HepG2 (cell line): ENCODE results near the gene TP53AIP1.

Source experiments
- DMTF1 ChIP-seq: sonication (generic); formaldehyde crosslinking; IDR thresholded peaks from 2 replicates; pipeline ENCODE4 v1.4.0; 2020; ENCODE audit warnings: mild to moderate bottlenecking, missing genetic modification reagents
- KDM3A ChIP-seq: IDR thresholded peaks from 2 replicates; pipeline ENCODE4 v1.6.1; 2018; ENCODE audit warnings: low read depth, missing compliant biosample characterization
- MAFF ChIP-seq: IDR thresholded peaks from 2 replicates; pipeline ENCODE4 v1.6.1; 2011; ENCODE audit warnings: low read depth, low read length, improper control_type of control experiment
- PRDM4 ChIP-seq: sonication (generic); formaldehyde crosslinking; IDR thresholded peaks from 2 replicates; pipeline ENCODE4 v1.9.0; 2021; ENCODE audit warnings: missing genetic modification reagents, borderline replicate concordance
- RORA ChIP-seq: sonication (generic); formaldehyde crosslinking; IDR thresholded peaks from 2 replicates; pipeline ENCODE4 v1.5.0; 2020; ENCODE audit warnings: mild to moderate bottlenecking, missing genetic modification reagents, moderate library complexity
- SUZ12 ChIP-seq: fragments of 150-350 bp; IDR thresholded peaks from 2 replicates; pipeline ENCODE4 v1.6.1; 2014; ENCODE audit warnings: low read depth, low read length
- ZNF142 ChIP-seq: sonication (generic); formaldehyde crosslinking; IDR thresholded peaks from 2 replicates; pipeline ENCODE4 v1.4.0; 2020; ENCODE audit warnings: missing genetic modification reagents
- ZNF329 ChIP-seq: sonication (generic); formaldehyde crosslinking; IDR thresholded peaks from 2 replicates; pipeline ENCODE4 v1.9.0; 2021; ENCODE audit warnings: low read depth, mild to moderate bottlenecking, missing genetic modification reagents

GRCh38 chr11:128956401-128957201, 13.9 kb upstream of the TP53AIP1 start:
- TF ChIP-seq SUZ12 (no peak), DMTF1 (CRISPR knock-in tag) (no peak), RORA (CRISPR knock-in tag) (no peak), PRDM4 (CRISPR knock-in tag) (no peak), ZNF142 (CRISPR knock-in tag) (no peak), MAFF (no peak), KDM3A (no peak), ZNF329 (CRISPR knock-in tag) (no peak)
